MCF 10A (cell line): ENCODE measurements around the gene FAM204A. TPM values are rescaled to one million over a fixed set of nuclear protein-coding genes. Genes with fewer than 3 reads are reported as not detected.

Experiments
- BruUV-seq: library from RNA; stranded (reverse); fragments of 400-500 nt; replicated peaks from 2 replicates; lab custom pipeline; 2021; lab: Mats Ljungman, UMichigan
- CTCF ChIA-PET: fragments of 300-600 bp; sonication (Branson Sonifier 250); formaldehyde crosslinking; extraction: SDS; loops from one replicate; lab custom pipeline; 2021; ENCODE audit warnings: antibody characterized with exemption, inconsistent platforms; lab: Yijun Ruan, JAX
- POLR2A ChIA-PET: fragments of 300-600, 350-650 bp; sonication (Branson Sonifier 250); formaldehyde crosslinking; extraction: SDS; loops from one replicate; lab custom pipeline; 2020; ENCODE audit warnings: antibody characterized with exemption, inconsistent platforms; lab: Yijun Ruan, JAX
- DNase-seq: peaks from one replicate; pipeline ENCODE4 v3.0.0-alpha.2; 2018; ENCODE audit not compliant: unreplicated experiment
- H3K27ac Mint-ChIP-seq: one replicate; pipeline ENCODE4 v1.8.0; 2022; ENCODE audit warnings: mild to moderate bottlenecking, low read depth, mixed read lengths; ENCODE audit not compliant: unreplicated experiment
- H3K27me3 Mint-ChIP-seq: one replicate; pipeline ENCODE4 v1.8.0; 2022; ENCODE audit warnings: mixed read lengths; ENCODE audit not compliant: insufficient read depth, unreplicated experiment
- H3K36me3 Mint-ChIP-seq: one replicate; pipeline ENCODE4 v1.8.0; 2022; ENCODE audit warnings: mild to moderate bottlenecking, moderate library complexity, mixed read lengths; ENCODE audit not compliant: insufficient read depth, unreplicated experiment
- H3K4me1 Mint-ChIP-seq: one replicate; pipeline ENCODE4 v1.8.0; 2022; ENCODE audit warnings: mixed read lengths; ENCODE audit not compliant: insufficient read depth, unreplicated experiment
- H3K4me3 Mint-ChIP-seq: one replicate; pipeline ENCODE4 v1.8.0; 2022; ENCODE audit warnings: mild to moderate bottlenecking, moderate library complexity, mixed read lengths; ENCODE audit not compliant: unreplicated experiment
- H3K9me3 Mint-ChIP-seq: one replicate; pipeline ENCODE4 v1.8.0; 2022; ENCODE audit warnings: mixed read lengths; ENCODE audit not compliant: unreplicated experiment
- intact Hi-C: fragments of 100-400 bp; cut with micrococcal nuclease; formaldehyde crosslinking; loops from 2 replicates; pipeline ENCODE4 v1.14.1; 2022
- total RNA-seq: library from RNA; stranded (reverse); gene quantifications from 2 replicates; pipeline ENCODE4 v1.2.3, GENCODE V29; 2022
- TF ChIP-seq, protein P1 (sequence below): fragments of 200-600 bp; IDR thresholded peaks from one replicate; pipeline ENCODE4 v1.8.0; 2022; ENCODE audit warnings: antibody characterized with exemption, mild to moderate bottlenecking; ENCODE audit not compliant: unreplicated experiment

Gene FAM204A
- total RNA-seq, 1 experiment from 2014 or later, result 103 TPM

DNA sequence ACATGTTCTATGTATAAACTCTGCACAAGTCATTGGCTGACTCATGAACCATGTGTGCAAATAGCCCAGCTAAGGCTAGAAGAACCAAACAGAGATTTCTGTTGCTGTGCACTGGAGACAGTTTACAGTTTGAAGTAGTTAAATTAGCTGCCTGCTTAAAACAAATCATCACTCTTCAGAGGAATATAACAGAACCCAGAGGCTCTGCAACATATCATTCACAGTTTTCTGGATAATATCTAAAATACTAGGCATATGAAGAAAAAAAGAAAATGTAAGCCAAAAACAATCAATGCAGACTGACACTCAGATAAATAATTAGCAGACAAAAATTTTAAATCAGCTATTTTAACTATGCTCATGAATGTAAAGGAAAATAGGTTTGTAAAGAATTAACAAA lies 23.6 kb upstream of the FAM204A start:
- H3K36me3 Mint-ChIP-seq, result no peaks in the 10 kb centered on the region
- TF ChIP-seq, protein P1, sequence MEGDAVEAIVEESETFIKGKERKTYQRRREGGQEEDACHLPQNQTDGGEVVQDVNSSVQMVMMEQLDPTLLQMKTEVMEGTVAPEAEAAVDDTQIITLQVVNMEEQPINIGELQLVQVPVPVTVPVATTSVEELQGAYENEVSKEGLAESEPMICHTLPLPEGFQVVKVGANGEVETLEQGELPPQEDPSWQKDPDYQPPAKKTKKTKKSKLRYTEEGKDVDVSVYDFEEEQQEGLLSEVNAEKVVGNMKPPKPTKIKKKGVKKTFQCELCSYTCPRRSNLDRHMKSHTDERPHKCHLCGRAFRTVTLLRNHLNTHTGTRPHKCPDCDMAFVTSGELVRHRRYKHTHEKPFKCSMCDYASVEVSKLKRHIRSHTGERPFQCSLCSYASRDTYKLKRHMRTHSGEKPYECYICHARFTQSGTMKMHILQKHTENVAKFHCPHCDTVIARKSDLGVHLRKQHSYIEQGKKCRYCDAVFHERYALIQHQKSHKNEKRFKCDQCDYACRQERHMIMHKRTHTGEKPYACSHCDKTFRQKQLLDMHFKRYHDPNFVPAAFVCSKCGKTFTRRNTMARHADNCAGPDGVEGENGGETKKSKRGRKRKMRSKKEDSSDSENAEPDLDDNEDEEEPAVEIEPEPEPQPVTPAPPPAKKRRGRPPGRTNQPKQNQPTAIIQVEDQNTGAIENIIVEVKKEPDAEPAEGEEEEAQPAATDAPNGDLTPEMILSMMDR, result no peak
- ChIA-PET POLR2A (no interaction called here), CTCF (interaction anchor here (0.6 to 0.7 kb wide), 3 partner anchors 22 to 1091 kb away, joined by 3 to 4 read pairs (median 4); no protein-coding TSS in a partner anchor)
- intact Hi-C loops, result no loop called here
- H3K27ac Mint-ChIP-seq, result no peak overlapping the region
- no peaks in the 10 kb centered on the region for H3K27me3 Mint-ChIP-seq
- peaks cover 6% of the 10 kb centered on the region for H3K9me3 Mint-ChIP-seq
- peaks cover 12% of the 10 kb centered on the region for H3K4me1 Mint-ChIP-seq
- no peak overlapping the region for H3K4me3 Mint-ChIP-seq
- no peak for DNase-seq
- no TSS peak for BruUV-seq

DNA sequence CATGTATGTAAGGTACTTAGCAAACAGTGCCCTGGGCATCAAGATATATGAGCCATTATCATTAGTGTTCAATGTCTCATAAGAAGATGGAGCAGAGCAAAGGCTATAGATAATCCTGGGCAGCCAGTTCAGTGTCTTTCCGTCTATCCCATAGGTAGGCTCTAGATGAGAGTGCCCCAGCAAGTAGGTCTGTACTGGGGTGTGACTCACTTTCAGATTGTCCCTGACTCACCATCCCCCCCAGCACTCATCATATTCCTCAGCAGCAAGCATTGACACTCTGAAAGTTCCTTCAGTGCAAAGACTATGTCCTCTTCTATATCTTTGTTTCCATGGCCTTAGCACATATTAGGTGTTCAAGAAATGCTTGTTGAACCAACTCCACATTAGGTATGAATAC lies 20.0 kb upstream of the FAM204A start:
- no TSS peak for BruUV-seq
- TF ChIP-seq, protein P1, result no peak
- no peak overlapping the region for H3K27ac Mint-ChIP-seq
- no peaks in the 10 kb centered on the region for H3K36me3 Mint-ChIP-seq
- H3K4me1 Mint-ChIP-seq, result no peaks in the 10 kb centered on the region
- intact Hi-C loops, result no loop called here
- no peak for DNase-seq
- H3K9me3 Mint-ChIP-seq, result peaks cover 6% of the 10 kb centered on the region
- no peak overlapping the region for H3K4me3 Mint-ChIP-seq
- H3K27me3 Mint-ChIP-seq, result no peaks in the 10 kb centered on the region
- POLR2A ChIA-PET, result interaction anchor here (0.9 kb wide), 1 partner anchor 9 kb away, joined by 3 read pairs; no protein-coding TSS in a partner anchor
- CTCF ChIA-PET, result interaction anchor here (0.7 kb wide), 1 partner anchor 35 kb away, joined by 3 read pairs; no protein-coding TSS in a partner anchor

DNA sequence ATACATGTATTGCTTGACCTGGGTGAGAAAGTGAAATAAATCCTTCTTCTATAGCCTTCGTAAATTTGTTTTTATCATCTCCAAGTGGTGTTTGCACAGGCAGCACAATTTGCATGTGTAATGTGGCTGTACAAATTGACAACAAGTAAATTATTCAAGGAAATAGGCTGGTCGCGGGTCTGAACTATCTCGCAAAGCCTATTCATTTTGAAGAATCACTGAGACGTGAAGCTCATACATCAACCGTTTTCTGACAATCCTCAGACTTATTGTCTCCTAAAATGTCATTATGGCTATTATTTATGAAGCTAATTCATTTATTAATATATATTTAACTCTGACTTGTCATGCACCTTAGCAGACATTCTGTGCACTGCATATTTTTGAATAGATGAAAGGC lies 16.2 kb upstream of the FAM204A start:
- Mint-ChIP-seq H3K27ac (no peak overlapping the region), H3K9me3 (no peaks in the 10 kb centered on the region), H3K27me3 (no peaks in the 10 kb centered on the region), H3K4me1 (no peaks in the 10 kb centered on the region), H3K36me3 (no peaks in the 10 kb centered on the region), H3K4me3 (no peak overlapping the region)
- BruUV-seq, result no TSS peak
- intact Hi-C loops, result no loop called here
- POLR2A ChIA-PET, result interaction anchor here (0.6 to 1.5 kb wide), 3 partner anchors 12 to 644 kb away, joined by 3 to 5 read pairs (median 3); no protein-coding TSS in a partner anchor
- no peak for DNase-seq
- TF ChIP-seq, protein P1, result no peak
- CTCF ChIA-PET, result interaction anchor here (0.9 kb wide), 1 partner anchor 10 kb away, joined by 3 read pairs; no protein-coding TSS in a partner anchor

DNA sequence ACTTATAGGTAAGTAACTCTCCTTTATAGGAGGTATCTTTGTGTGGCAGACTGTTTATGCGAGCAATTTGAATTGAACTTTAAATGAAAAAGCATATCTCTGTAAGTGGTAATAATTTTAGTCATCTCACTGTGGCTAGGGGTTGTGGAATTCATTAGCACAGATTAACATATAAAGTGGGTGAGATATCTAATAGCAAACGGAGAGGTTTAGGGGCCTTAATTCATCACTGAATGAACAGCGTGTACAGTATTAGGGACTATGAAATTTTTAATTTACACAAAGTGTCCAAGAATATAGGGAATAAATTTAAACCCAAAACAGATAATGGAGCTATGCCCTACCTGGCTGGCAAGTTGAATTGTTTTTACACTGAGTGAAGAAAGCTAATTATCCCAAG lies 15.7 kb upstream of the FAM204A start:
- H3K4me3 Mint-ChIP-seq, result no peak overlapping the region
- BruUV-seq, result no TSS peak
- H3K9me3 Mint-ChIP-seq, result no peaks in the 10 kb centered on the region
- CTCF ChIA-PET, result interaction anchor here (0.9 kb wide), 1 partner anchor 11 kb away, joined by 3 read pairs; no protein-coding TSS in a partner anchor
- H3K27me3 Mint-ChIP-seq, result peaks cover 4% of the 10 kb centered on the region
- POLR2A ChIA-PET, result interaction anchor here (1.5 kb wide), 1 partner anchor 12 kb away, joined by 5 read pairs; no protein-coding TSS in a partner anchor
- H3K27ac Mint-ChIP-seq, result no peak overlapping the region
- TF ChIP-seq, protein P1, result no peak
- H3K4me1 Mint-ChIP-seq, result no peaks in the 10 kb centered on the region
- intact Hi-C loops, result no loop called here
- DNase-seq, result no peak
- H3K36me3 Mint-ChIP-seq, result no peaks in the 10 kb centered on the region
